Peyer's patch (tissue), 4 donors: ENCODE data around the gene MPHOSPH9.

Experiments
- CTCF ChIP-seq, 6 experiments: fragments of 450-650 bp in 4 of 6; fragments of 200-600 bp in 2 of 6; sonication (generic) in 1 of 6; IDR thresholded peaks; one replicate each; pipeline ENCODE4 v1.5.1; 2017 to 2019; ENCODE audit warnings: antibody characterized with exemption in 6 of 6, mild to moderate bottlenecking in 3 of 6, moderate library complexity in 1 of 6
- POLR2A ChIP-seq, 2 donors: fragments of 450-650 bp; IDR thresholded peaks; one replicate each; pipeline ENCODE4 v1.5.1; 2017; ENCODE audit warnings: antibody characterized with exemption in 2 of 2, mild to moderate bottlenecking in 2 of 2, moderate library complexity in 2 of 2

- TF ChIP-seq CTCF (IDR thresholded peaks at IDR 0.05): no peak
- TF ChIP-seq POLR2A (IDR thresholded peaks at IDR 0.05): no peak
Measured at GRCh38 chr12:123104809-123105208, 128.1 kb downstream of the MPHOSPH9 start.
